Activated CD4-positive, alpha-beta T cell treated with anti-CD3 and anti-CD28 coated beads, Interleukin-2, Interleukin-4, amounts not matched to agents 100 ng/mL and 50 ng/mL, durations not matched to agents 16 hours and 8 hours (primary cell): ENCODE data around the gene ZBTB14.

Experiments used
- DNase-seq: peaks from one replicate; pipeline ENCODE4 v3.0.0-alpha.2; 2020; ENCODE audit warnings: low spot score

ZBTB14 gene

DNA sequence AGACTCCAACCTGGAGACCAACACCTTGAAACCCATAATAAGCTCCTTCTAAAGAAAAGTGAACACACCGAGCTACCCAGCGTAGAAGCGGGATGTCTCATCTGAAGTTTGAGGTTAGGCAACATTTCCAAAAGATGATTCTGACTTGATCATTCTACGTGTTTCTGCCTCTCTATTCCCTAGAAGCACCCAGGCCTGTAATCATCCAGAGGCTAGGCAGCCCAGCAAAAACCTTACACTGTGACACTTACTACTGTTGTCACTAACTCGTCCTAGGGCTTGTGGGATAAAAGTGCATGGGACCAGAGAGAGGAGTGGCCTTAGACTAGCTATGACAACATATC is 1.4 kb downstream of the ZBTB14 start:
- DNase-seq, result no peak

DNA sequence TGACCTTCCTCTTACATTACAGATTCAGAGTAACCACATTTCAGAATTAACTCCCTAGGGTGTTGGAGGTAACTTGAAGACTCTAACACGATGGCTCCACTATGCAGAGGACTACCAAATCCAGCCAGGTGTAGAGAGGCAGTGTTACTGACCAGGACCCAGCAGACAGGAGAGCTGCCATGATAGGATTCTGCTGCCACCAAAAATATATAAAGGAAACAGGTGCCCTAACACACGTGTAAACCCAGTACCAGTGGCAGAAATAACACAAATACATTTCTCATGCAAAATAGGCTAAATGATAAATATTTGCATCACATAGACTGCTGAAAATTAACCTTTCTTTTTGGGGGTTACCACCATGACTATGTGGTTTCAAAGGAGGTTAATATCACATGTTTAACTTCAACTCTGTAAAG is 7.0 kb downstream of the ZBTB14 start:
- no peak for DNase-seq

DNA sequence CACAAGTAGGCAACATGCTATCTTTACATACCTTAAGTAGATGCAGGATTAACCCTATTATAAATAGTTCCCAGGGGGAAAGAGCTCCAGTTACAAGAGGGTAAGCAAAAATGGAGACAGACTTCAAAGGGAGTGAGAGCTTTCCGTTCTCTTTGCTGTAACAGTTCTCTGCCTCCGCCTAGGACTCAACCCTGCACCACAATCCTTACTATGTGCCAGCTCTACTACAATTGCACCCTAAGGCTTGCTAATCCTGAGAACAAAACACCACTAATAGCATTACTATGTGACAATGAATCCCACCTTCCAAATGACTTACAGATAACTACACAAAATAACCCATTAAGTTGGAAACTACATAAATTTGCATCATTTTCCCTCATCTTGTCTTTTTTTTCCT is 7.7 kb downstream of the ZBTB14 start:
- no peak for DNase-seq

DNA sequence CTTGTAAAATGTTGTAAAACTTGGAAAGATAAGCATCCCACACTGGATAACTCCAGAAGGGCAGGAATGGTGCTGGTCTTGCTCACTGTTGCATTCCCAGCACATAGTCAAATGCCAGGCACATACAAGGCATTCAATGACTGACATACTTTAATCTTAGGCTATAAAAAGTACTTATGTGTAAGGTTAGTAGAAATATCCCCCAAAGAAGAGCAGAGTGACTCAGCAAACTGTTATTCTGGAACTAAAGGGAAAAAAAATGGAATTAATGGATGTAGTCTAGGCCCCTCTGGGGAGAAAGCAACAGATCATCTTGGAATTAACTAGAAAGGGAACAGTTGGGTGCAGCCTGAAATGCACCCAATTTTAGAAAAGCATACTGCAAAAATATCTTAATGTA is 9.0 kb downstream of the ZBTB14 start:
- DNase-seq, result no peak

DNA sequence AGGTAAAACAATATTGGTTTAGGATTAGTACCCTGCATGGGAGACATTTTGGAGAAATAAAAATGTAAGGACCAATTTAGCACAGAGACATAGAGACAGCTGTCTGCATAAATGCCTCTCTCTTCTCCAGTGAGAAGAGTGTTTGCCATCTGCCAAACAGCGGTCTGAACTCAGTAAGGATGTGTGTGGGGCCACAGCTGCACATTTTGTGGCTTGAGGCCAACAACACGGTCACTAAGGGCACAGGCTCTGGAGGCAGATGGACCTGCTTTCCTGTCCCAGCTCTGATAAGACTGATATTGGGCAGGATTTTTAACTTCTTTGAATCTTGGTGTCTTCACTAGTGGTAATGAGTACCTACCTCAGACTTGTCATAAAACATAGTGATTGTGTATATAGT is 10.2 kb downstream of the ZBTB14 start:
- DNase-seq, result no peak

DNA sequence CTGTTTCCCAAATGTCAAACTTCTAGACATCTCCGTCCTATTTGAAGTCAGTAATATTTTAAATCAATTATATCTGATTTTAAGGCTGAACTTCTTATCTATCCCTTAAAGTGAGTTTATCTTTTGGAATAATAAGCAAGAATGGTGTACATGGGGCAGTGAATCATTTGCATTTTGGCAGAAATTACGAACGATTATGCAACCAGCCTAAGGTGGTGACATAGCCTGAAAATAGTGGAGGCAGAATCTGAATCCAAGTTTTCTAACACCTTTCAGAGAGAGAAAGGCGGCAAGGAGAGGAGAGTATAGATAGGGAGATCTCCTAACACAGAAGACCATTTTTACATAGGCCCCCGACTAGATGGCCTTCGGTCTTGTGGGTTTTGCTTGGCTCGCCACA is 10.7 kb downstream of the ZBTB14 start:
- DNase-seq, result no peak

DNA sequence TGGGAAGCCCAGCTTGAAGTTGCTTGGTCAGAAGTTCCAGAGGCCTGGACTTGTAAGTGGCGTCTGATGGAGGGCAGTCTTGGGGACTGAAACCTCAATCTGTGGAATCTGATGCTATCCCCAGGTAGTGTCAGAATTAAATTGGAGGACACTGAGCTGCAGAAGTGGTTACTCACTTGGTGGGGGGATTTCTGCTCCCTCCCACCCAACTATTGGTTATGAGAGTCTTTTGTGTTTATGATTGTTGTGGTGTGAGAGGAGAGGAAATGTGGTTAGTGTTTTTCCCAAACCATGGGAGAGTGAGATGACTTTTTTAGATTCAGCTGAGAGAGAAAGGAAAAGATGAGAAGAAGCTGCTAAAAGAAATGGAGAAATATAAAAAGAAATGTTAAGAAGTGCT is 12.8 kb downstream of the ZBTB14 start:
- DNase-seq, result no peak

DNA sequence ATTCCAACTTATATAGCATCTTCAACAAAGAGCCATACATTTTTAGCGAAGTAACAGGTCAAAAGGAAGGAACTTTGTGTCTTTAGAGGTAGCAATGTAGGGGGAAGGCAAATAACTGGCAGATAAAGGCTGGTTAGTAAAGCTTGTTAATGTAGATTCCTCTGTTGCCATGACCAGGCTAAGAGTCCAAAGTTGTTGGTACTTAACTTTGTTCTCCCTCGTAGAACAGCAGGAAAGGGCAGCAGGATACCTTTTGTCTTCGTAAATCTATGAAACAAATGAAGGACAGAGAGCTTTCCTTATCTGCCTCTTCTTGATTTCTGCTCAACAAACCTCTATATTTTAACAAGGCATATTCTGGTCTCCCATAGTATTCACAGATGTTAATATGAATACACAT is 18.6 kb downstream of the ZBTB14 start:
- no peak for DNase-seq

DNA sequence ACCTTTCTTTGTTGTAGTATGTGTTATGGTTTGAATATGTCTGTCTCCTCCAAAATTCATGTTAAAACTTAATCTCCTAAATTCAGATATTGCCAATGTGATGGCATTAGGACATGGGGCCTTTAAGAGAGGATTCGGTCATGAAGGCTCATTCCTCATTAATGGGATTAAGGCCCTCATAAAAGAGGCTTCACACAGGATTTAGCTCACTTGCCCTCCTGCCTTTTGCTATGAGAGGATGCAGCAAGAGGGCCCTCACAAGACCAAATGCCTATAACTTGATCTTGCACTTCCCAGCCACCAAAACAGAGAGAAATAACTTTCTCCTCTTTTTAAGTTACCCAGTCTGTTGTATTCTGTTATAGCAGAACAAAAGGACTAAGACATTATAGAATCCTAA is 19.7 kb downstream of the ZBTB14 start:
- DNase-seq, result no peak

DNA sequence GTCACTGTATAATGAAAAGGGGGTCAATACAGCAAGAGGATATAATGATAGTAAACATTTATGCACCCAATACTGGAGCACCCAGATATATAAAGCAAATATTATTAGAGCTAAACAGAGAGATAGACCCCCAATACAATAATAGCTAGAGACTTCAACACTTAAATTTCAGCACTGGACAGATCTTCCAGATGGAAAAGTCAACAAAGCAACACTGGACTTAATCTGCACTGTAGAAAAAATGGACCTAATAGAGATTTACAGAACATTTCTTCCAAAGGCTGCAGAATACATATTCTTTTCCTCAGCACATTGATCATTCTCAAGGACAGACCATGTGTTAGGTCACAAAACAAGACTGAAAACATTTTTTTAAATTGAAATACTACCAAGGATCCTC is 26.7 kb downstream of the ZBTB14 start:
- no peak for DNase-seq

DNA sequence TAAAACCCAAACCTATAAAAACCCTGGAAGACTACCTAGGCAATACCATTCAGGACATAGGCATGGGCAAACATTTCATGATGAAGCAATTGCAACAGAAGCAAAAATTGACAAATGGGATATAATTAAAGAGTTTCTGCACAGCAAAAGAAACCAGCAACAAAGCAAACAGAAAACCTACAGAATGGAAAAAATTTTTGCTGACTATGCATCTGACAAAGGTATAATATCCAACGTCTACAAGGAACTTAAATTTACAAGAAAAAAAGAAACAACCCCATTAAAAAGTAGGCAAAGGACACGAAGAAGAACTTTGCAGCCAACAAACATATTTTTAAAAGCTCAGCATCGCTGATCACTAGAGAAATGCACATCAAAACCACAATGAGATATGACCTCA is 28.8 kb downstream of the ZBTB14 start:
- no peak for DNase-seq

DNA sequence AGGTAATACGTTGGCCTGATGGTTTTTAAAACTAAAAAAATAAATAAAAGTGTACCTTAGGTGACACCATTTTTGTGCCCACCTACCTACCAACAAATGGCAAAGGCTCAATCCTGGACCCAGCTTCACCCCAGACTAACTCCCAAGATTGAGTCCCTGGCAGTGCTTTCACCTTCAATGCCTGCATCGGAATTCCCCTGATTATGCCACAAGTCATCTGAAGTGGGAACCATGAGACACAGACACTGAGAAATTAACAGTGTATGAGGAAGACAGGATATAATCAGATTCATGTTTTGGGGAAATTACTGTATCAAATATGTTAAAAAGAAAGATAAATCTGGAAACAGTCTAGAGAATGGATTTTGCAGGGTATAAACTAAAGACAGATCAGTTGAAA is 41.6 kb downstream of the ZBTB14 start:
- DNase-seq, result peak; percentile 24

DNA sequence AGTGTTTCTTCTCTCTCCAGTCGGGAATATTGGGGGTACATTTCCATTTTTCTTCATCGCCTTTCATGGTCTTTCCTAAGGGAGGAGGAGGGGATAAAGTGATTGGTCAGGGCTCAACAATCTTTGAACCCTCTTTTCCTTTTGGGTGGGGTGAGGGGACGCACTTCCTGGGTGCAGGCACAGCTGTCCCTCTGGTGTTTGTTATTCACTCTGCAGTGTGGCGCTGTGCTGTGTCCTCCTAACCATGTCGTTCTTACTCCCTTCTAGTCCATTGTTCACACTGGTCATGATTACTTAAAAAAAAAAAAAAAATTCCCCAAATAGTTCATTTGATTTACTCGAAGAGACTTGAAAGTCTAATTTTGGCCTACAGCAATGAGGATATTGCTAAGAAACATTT is 44.4 kb downstream of the ZBTB14 start:
- no peak for DNase-seq

DNA sequence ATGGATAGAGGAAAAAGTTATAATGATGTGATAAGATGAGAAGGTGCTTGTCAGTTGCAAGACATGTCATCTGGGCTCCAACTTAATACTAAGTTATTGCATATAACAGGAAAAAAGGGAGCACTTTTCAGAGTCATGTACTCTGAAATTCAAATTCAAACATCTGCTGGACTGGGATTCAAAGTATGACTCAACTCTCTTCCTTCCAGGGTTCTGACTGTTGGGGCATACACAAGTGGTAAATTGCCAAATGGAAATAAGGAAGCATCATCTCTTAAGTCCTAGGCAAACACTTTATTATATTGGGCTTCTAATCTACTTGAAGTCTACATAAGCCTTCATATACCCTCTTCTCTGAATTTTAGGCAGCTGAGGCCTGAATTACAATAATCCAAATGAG is 44.9 kb downstream of the ZBTB14 start:
- DNase-seq, result no peak

DNA sequence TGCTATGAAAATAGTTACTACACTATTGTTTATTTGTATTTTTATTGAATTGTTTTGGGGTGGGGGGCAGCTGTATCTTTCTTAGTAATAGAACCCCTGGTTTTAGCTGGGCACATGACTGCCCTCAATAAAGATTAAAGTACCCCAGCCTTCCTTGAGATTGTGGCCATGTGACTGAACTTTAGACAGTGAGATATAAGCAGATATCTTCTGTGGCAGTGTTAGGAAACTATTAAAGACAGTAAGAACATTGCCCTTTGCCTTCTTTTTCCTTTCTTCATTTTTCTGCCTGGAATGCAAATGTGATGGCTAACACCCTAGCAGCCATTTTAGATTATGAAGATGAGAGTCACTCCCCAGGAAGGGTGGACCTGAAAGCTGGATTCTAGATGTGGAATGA is 50.6 kb downstream of the ZBTB14 start:
- DNase-seq, result no peak

DNA sequence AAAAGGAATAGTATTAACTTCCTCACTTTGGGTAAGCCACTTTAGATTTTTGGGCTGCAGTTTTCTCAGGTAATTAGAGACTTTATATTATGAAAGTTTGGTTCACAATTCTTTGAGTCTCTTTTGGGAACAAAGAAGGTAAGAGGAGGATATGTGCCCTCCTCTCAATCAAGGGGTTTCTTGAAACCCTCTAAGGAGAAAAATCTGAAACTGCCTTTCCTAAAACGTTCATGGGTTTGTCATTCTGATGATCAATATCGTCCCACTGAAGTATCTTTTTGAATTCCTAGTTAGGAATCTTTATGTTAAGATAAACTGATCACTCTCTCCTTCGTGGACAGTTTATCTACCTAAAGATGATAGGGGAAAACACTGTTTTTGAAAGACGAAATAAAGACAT is 56.1 kb downstream of the ZBTB14 start:
- no peak for DNase-seq
